Neural cell (in vitro differentiated cells): ENCODE data around the gene GSTCD.

Experiments
- EP300 ChIP-seq: fragments of 450-650 bp; conservative IDR thresholded peaks from 2 replicates; pipeline ENCODE4 v1.6.1; 2014; ENCODE audit warnings: antibody characterized with exemption, mild to moderate bottlenecking, moderate library complexity; ENCODE audit not compliant: poor library complexity, severe bottlenecking
- EZH2 ChIP-seq: fragments of 200-600, 300-800 bp; shearing (Covaris generic), sonication (generic); IDR thresholded peaks from 2 replicates; pipeline ENCODE4 v1.6.1; 2014; ENCODE audit warnings: antibody characterized with exemption, low read length, borderline replicate concordance, mild to moderate bottlenecking; ENCODE audit not compliant: insufficient read depth, poor library complexity, severe bottlenecking
- POLR2AphosphoS5 ChIP-seq: IDR thresholded peaks from 2 replicates; pipeline ENCODE4 v1.6.1; 2012
- RAD21 ChIP-seq: fragments of 450-650 bp; conservative IDR thresholded peaks from 2 replicates; pipeline ENCODE4 v1.6.1; 2014; ENCODE audit warnings: antibody characterized with exemption, mild to moderate bottlenecking, moderate library complexity
- TAF1 ChIP-seq: IDR thresholded peaks from 2 replicates; pipeline ENCODE4 v1.6.1; 2012; ENCODE audit warnings: low read depth
- TF ChIP-seq, protein P1 (sequence below): fragments of 450-650 bp; IDR thresholded peaks from 2 replicates; pipeline ENCODE4 v1.5.1; 2014; ENCODE audit warnings: antibody characterized with exemption, mild to moderate bottlenecking, moderate library complexity; ENCODE audit not compliant: poor library complexity, severe bottlenecking

- TF ChIP-seq, protein P1, sequence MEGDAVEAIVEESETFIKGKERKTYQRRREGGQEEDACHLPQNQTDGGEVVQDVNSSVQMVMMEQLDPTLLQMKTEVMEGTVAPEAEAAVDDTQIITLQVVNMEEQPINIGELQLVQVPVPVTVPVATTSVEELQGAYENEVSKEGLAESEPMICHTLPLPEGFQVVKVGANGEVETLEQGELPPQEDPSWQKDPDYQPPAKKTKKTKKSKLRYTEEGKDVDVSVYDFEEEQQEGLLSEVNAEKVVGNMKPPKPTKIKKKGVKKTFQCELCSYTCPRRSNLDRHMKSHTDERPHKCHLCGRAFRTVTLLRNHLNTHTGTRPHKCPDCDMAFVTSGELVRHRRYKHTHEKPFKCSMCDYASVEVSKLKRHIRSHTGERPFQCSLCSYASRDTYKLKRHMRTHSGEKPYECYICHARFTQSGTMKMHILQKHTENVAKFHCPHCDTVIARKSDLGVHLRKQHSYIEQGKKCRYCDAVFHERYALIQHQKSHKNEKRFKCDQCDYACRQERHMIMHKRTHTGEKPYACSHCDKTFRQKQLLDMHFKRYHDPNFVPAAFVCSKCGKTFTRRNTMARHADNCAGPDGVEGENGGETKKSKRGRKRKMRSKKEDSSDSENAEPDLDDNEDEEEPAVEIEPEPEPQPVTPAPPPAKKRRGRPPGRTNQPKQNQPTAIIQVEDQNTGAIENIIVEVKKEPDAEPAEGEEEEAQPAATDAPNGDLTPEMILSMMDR: no peak
- no peak for TF ChIP-seq EP300
- no peak for TF ChIP-seq RAD21
- TF ChIP-seq POLR2AphosphoS5: no peak
- TF ChIP-seq EZH2: no peak
- TF ChIP-seq TAF1: no peak
Measured at GRCh38 chr4:105815701-105816100, 107.1 kb downstream of the GSTCD start.
